Gastrocnemius medialis (tissue), 4 donors: ENCODE measurements around the gene DGKZ.

Experiments
- CTCF ChIP-seq, 5 experiments: fragments of 450-650 bp in 3 of 5; fragments of 200-600 bp in 2 of 5; sonication (generic) in 2 of 5; IDR thresholded peaks in 4 of 5; conservative IDR thresholded peaks in 1 of 5; 1 replicate in 4 of 5; 2 replicates in 1 of 5; pipeline ENCODE4 v1.5.1; 2016 to 2019; ENCODE audit warnings: antibody characterized with exemption in 5 of 5, mild to moderate bottlenecking in 3 of 5, moderate library complexity in 3 of 5
- POLR2A ChIP-seq, 2 donors: fragments of 450-650 bp; IDR thresholded peaks; one replicate each; pipeline ENCODE4 v1.6.1; 2017; ENCODE audit warnings: antibody characterized with exemption in 2 of 2, mild to moderate bottlenecking in 2 of 2, moderate library complexity in 2 of 2

- TF ChIP-seq POLR2A (IDR thresholded peaks at IDR 0.05) (no peak), CTCF (IDR thresholded peaks at IDR 0.05 in 4 of 5, conservative IDR thresholded peaks at IDR 0.05 in 1 of 5) (peak; percentile 92 to 98 (median 96))
Observed at GRCh38 chr11:46367244-46367915, 20.1 kb downstream of the DGKZ start.
